Muscle of back (tissue), 11 donors: ENCODE measurements around the gene DSE. TPM values are rescaled to one million over a fixed set of nuclear protein-coding genes. Genes with fewer than 3 reads are reported as not detected.

Experiments
- DNase-seq, 3 donors: peaks; one replicate each; pipeline versions ENCODE4 v3.0.0 to v3.0.0-alpha.2; 2013
- polyA plus RNA-seq, 10 donors: library from polyadenylated mRNA; unstranded; fragments of 120-200 nt; gene quantifications; one replicate each; pipeline ENCODE4 v1.2.1, GENCODE V29; 2013; ENCODE audit not compliant: insufficient read length in 10 of 10

The DSE gene
- polyA plus RNA-seq, 10 donors: 30.3 to 39.2 (median 33.1) TPM

DNA sequence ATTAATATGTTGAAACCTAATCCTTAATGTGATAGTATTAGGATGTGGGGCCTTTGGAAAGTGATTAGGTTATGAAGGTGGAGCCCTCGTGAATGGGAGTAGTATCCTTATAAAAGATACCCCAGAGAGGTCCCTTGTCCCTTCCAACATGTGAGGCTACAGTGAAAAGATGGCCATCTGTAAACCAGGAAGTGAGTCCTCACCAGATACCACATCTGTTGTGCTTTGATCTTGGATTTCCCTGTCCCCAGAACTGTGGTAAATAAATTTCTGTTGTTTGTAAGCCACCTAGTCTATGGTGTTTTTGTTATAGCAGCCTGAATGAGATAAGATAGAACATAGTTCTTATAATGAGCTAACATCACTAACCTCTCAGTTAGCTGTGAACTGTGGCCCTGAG is 73.8 kb downstream of the DSE start:
- DNase-seq: no peak

DNA sequence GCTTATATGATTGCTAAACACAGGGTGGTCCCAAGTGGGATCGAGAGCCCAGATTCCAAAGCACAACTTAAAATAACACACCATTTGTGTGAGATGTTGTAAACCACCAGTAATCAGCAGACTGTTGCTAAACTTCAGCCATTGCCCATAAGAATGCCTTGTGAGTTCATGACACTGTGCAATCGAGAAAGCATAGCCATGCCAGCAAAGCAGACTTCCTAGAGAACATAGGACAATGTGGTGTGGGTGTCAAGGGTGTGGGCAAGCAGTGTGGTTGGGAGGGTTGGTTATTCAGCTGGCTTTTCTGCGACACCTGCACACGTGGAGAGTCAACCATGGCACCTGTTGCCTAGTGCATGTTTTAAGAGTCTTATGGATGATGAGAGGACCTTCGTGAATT is 74.4 kb downstream of the DSE start:
- DNase-seq: no peak

DNA sequence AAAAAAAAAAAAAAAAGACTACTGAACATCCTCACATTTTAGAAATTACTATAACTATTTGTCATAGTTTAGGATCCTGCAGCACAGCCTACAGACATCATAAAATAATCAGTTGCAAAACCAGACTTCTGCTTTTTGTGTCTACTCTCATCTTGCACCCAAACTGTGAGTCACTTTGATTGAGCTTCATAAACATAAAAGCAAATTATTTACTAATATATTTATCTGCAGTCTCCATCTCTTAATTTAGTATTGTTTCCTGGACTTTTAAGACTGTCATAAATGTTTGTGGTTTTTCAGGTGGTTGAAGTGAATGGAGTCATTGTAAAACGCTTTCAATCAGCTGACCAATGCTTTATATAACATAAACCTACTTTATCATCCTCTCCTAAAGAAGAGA is 75.7 kb downstream of the DSE start:
- no peak for DNase-seq

DNA sequence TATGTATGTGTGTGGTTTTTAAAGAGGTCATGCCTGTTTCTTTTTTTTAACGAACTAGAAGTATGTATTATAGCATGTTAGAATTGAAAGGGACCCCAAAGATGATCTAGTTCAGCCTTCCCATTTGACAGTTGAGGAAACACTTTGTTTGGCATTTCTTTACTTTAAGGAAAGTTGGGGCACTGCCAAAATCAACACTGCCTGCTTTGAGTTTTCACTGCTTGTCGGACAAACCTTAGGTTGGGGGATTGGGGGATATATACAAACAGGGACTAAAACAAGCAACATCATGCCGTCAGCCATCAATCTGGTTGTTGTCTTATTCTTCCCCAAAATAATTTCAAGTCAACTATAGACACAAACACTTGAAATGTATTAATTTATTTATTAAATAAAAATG is 76.3 kb downstream of the DSE start:
- DNase-seq: no peak

DNA sequence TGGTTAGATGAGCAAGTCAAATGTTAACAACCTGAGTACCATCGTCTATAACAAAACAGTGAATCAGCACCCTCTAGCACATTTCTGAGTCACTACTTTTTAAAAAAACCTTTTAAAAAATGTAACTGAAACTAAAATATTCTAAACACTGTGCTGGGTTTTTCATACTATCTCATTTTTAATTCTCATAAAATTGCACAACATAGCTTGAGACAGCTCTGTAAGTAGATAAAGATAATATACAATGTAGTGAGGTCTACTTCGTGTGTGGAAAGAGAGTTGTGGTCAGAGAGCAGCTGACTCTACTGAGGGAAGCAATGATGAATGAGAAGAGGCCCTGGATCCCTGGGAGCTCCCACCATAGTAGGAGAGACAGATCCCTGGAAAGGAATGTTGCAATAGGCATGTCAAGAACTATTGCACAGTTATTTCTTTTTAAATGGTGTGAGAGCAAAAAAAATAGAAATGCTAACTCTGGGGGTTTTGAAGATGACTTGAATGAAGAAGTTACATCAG is 76.8 kb downstream of the DSE start:
- peak in 2 of 3 donors; percentile 38 to 93 for DNase-seq

DNA sequence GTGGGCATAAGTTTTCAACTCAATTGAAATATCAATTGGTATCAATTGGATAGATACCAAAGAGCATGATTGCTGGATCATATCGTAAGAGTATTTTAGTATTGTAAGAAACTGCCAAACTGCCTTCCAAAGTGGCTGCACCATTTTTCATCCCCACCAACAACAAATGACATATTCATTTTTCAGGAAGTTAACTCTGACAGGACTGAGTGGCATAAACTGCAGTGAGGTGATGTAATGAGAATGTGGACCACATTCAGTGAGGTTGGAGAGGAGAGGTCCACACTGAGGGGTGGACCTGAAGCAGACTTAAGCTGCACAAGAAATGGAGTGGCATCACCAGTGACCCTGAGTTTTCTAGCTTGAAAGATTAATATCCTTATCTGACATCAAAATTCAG is 78.8 kb downstream of the DSE start:
- DNase-seq: no peak

DNA sequence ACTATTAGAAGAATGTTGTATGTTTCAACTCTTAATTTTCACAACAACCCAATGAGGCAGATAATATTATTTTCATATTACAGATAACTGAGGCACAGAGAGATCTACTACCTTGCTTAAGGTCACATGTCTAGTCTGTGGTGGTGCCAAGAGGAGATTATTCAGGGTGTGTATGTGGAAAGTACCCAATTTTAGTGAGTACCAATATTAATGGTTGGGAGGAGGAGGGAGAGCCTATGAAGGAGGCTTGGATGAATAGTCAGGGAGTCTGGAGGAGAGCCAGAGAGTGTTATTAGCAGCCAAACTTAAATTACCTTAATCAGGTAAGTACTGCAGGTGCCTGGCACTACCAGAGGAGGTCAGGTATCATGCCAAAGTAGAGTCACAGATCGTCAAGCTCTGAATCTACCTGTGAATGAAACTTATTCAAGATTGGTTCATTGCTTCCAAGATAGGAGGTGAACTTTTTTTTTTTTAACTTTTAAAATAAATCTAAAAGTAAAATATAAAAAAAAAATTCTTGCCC is 79.5 kb downstream of the DSE start:
- no peak for DNase-seq

DNA sequence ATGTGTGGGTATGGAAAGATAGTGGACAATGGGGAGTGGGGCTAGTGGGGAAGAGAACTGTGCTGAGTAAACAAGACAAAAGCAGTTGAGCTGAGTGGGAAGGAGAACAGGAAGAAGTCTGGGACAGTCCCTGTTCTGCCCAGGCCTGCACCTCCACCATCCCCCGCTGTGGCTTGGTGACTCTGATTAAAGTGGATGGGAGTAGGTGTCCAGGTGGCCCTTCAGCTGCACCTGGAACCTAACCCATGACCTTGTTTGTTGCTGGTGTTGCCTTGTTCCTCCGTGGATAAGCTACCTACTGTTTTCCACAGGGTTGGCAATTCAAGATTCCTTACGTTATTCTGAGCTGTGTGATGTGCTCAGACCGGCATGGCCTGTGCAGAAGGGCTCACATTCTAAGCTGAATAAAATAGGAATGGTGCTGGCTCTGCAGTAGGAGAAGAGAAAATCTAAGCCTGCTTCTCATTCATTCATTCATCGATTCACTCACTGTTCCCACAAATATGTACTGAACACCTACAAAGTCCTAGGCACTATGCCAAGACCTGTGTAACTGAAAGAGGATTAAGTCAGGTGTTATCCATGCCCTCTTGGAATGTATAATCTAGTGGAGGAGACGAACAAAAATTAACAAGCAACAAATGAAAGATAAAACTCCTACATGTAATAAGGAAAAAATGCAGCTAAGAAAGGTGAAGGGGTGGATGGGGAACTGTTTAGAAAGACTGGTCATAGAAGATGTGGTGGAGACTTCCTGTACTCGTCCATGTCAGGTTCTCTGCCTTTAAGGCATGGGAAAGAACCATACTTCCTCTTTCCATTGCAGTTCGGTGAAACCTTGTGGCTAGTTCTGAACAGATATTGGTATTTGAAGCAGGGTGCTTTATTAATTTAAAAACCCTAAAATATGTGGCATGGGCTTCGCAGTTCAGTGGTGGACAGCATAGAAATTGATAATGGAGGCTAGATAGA is 80.3 kb downstream of the DSE start:
- DNase-seq: no peak

DNA sequence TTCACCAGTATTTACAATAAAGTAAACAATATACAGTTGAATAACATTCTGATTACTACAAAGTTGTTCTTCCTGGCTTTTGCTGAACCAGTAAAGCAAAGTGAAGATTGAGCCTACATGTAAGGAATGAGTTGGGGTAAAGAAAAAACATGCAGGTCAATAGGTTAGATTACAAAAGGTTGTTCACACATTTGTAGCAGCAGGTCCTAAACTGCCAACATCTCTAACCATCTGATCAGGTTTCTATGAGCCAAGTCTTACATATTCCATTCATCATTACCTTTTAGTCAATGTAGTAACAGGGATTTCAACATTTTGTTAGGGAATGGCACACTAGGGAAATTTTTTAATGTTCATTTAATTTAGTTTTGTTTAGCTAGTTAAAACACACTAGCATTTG is 81.2 kb downstream of the DSE start:
- no peak for DNase-seq

DNA sequence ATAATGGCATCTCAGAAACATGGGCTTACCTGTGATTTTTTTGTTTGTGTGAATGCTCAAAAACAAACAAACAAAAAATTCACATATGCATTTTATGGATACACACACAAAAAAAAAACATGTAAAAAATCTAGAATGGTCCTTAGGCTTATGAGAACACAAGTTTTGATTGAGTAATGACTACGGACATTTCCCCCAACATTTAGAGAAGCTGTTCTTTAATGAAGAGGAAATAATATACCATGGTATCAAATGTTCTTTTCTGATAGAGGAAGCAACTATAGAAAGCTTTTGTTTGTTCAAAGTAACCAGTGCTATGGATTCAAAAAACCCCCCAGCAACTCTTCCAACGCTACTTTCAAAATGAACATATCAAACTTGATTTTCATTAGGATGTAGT is 81.8 kb downstream of the DSE start:
- DNase-seq: no peak

DNA sequence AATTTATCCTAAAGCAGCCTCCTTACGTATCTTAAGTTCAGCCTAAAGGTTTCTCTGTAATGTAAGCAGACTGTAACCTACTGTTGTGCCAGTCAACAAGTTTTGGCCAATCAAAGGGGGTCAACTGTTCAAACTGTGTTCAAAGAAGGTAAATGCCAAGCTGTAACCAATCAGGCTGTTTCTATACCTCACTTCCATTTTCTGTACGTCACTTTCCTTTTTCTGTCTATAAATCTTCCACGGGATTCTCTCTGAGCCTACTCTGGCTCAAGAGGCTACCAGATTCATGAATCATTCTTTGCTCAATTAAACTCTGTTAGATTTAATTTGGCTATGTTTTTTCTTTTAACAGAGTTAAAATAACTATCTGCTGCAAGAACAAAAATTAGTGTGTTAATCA is 85.4 kb downstream of the DSE start:
- no peak for DNase-seq

DNA sequence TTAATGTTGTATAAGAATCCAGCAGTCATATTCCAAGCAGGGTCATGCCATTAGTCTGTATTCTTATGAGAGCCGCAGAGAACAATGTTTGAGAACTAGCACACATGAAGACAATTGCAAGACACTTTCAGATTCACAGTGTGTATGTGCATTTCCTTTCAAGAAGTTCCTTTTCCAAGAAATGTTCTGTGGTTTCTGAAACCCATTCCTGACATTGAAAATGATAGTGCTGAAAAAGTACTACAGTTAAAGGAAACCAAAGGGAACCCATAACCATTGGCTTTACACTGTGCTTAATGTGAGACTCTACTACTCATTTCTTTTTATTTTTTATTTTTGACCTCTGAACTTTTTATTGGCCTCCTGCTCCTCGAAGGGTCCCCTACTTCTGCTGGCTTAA is 86.2 kb downstream of the DSE start:
- no peak for DNase-seq

DNA sequence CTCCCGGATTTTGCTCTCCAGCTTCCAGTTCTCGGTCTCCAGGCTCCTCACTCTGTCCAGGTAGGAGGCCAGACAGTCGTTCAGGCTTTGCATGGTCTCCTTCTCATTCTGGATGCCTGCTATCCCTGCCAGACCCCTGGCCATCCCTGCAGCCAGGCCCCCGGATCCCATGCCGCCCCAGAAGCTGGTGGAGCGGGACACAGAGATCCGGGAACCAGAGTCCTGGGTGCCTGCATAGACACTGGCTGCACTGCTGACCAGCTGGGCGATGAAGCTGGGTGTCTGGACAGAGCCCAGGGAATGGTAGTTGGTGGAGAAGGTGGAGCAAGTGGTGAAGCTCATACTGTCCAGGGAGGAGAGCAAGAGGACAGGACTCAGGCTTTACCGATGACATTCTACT is 87.5 kb downstream of the DSE start:
- no peak for DNase-seq

DNA sequence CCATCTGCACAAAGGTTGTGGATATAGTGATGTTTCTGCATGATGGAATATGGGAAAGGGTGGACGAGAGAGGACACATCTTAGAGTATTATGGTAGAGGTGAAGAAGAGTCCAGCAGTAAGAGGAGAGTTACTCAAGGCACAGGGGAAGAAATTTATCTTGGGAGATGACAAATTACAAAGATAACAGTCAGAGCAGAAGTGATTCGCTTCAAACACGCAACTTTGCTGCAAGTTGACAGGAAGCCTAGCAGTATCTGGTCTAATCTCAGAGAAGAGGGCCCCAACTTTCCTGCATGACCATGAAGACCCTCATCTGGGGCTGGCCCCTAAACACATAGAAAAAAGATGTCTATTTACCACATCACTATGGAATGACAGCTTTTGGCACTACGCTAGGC is 89.2 kb downstream of the DSE start:
- DNase-seq: no peak

DNA sequence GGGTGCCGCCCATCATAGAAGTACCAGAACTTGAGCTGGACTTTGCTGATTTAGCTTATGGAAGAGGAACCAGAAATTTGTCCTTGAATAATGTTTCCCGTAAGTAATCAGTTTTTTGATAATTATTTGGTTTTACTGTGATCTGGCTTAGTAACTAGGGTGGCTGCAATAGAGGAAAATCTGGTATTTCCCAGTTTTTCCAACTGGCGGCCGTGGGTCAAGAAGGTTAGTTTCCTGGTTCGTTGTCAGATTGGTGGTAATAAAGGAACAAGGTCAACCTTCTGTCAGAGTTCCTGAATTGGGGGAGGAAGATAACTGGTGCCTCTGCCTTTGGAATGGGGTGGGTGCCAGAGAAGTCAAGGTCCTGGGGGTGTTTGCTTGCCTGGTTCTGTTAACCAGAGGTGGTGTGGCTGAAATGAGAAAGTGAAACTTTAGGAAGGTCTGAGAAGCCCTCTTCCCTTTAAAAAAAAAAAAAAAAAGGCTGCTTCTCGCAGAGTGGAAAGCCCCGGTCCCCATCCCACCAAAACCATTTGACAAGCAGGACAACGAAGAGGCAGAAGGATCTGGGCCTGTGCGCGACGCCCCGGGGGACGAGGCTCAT is 90.7 kb downstream of the DSE start, which contains the start of gene CALHM6:
Gene CALHM6, plus strand, starts transcription at position 45 of the 601 bp plus-strand sequence. Its CDS starts 555 bp downstream, at position 600.
- DNase-seq: peak in 1 of 3 donors; percentile 31

DNA sequence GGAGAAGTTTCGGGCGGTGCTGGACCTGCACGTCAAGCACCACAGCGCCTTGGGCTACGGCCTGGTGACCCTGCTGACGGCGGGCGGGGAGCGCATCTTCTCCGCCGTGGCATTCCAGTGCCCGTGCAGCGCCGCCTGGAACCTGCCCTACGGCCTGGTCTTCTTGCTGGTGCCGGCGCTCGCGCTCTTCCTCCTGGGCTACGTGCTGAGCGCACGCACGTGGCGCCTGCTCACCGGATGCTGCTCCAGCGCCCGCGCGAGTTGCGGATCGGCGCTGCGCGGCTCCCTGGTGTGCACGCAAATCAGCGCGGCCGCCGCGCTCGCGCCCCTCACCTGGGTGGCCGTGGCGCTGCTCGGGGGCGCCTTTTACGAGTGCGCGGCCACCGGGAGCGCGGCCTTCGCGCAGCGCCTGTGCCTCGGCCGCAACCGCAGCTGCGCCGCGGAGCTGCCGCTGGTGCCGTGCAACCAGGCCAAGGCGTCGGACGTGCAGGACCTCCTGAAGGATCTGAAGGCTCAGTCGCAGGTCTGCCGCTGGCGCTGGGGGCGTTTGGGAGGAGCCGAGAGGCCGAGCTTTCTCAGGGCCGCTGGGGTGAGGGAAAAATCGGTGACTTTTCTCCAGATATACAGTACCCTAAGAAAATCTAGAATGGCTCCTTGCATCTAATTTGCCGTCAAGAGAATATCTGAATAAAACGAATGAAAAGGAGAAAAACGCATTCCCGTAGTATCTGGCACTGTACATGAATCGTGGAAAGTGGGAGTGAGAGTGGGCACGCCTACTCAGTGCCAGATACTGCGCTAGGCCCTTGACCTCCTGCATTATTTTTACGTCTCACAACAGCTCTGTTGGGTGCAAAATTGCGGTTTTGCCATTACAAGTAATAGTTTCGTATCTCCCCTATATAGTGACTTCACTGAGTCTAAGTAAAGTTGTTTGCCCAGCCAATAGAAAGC is 91.5 kb downstream of the DSE start:
- peak; percentile 42 to 92 (median 70) for DNase-seq

DNA sequence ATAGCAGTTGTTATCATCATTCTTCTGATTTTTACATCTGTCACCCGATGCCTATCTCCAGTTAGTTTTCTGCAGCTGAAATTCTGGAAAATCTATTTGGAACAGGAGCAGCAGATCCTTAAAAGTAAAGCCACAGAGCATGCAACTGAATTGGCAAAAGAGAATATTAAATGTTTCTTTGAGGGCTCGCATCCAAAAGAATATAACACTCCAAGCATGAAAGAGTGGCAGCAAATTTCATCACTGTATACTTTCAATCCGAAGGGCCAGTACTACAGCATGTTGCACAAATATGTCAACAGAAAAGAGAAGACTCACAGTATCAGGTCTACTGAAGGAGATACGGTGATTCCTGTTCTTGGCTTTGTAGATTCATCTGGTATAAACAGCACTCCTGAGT is 92.6 kb downstream of the DSE start:
- no peak for DNase-seq

DNA sequence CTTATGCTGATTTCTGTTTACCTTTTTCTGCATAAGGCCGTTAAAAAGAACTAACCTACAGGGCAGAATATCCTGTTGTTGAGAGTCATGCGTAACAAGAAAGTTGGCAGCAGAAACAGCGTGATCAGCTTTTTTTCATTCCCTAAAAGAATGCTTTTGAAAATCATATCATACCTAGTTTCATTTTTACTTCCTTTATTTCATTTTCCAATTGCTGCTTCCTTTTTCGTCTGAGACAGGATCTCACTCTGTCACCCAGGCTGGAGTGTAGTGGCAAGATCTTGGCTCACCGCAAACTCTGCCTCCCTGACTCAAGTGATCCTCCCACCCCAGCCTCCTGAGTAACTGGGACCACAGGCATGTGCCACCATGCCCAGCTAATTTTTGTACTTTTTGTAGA is 94.5 kb downstream of the DSE start:
- peak in 1 of 3 donors; percentile 37 for DNase-seq

DNA sequence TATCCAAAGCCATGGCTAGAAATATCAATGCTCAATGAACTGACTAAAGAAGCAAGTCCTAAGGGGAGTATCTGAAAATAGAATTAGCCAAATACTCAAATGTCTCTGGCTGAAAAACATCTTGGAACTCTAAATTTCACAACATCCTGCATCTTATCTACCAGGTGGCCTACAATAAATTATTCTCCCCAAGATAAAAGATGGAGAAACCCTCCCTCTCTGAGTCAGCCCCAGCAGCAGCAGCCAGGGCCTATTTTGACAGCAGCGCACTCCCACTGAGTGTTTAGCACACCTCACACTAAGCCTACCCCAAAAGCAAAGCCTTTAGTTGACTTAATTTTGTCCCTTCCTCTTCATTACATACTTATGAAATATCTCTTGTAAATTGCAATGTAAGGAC is 96.3 kb downstream of the DSE start:
- no peak for DNase-seq

DNA sequence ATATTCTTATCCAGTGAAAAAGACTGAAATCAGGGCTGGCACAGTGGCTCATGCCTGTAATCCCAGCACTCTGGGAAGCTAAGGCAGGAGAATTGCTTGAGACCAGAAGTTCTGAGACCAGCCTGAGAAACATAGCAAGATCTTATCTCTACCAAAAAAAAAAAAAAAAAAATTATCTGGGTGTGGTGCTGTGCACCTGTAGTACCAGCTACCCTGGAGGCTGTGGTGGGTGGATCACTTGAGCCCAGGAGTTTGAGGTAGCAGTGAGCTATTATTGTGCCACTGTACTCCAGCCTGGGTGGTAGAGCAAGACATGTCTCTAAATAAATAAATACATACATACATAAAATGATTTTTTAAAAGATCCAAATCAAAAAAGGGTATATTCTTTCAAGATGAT is 96.8 kb downstream of the DSE start:
- DNase-seq: no peak

DNA sequence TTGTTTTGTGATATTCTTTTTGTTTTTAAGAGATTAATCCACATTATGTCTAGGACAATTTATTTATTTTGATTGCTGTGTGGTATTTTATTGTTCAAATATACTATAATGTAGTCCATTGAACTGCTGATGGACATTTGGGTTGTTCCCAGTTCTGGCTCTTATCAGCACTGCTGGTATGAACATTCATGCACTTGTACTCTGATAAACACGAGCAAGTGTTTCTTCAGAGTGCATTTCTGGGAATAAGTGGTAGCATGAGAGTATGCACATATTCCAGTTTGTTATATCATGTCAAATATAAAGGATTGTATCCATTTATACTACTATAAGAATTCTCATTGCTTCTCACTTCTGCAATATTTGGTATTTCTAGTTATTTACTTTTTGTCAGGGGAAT is 97.5 kb downstream of the DSE start:
- DNase-seq: no peak

DNA sequence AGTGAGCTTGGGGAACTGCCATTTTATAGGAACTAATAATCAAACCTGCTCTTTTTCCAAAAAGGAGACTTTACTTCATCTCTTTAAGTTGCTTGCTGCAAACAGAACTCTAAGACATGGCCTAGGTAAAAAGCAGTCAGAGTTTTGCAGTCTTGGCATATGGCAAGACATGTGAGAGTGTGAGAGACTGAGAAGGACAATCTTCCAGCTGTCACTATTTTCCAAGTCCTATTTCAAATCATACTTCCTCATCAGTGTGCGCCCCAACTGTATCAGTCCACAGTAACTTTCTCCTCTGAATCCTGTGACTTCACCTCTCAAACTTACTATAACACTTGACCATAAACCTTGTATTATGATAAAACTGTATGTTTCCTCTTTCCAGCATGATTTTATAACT is 100.8 kb downstream of the DSE start:
- DNase-seq: peak in 1 of 3 donors; percentile 22
